Keratinocyte (primary cell): ENCODE results near the gene MORF4L1.
"Not testable (repeated sequence)": the region's sequence is repeated elsewhere in the genome, so short reads cannot be mapped to it uniquely, and the experiment has no call there.

ENCODE experiments used
- CTCF ChIP-seq, 3 experiments: IDR thresholded peaks in 1 of 3; conservative IDR thresholded peaks in 1 of 3; optimal IDR thresholded peaks in 1 of 3; 2 replicates in 2 of 3; 3 replicates in 1 of 3; pipeline versions ENCODE3 to v1.5.1; 2011; ENCODE audit warnings: low read length in 3 of 3, mild to moderate bottlenecking in 3 of 3, moderate library complexity in 2 of 3, control low read depth in 1 of 3, inconsistent platforms in 1 of 3; ENCODE audit not compliant: insufficient read depth in 2 of 3; ENCODE audit errors: extremely low read depth in 1 of 3
- EZH2 ChIP-seq: IDR thresholded peaks from one replicate; pipeline ENCODE4 v1.6.1; 2012; ENCODE audit warnings: inconsistent platforms, mild to moderate bottlenecking, low read length, moderate library complexity

- not testable (repeated sequence) for TF ChIP-seq CTCF (optimal IDR thresholded peaks at IDR 0.05 in 1 of 3, IDR thresholded peaks at IDR 0.05 in 1 of 3, conservative IDR thresholded peaks at IDR 0.05 in 1 of 3; ENCODE audit: extremely low read depth in 1 of 3, insufficient read depth in 2 of 3, low read length in 3 of 3); EZH2
Measured at GRCh38 chr15:78866031-78866430, 6.7 kb upstream of the MORF4L1 start.
